ENCODE results near the gene SURF1.
"Not testable (repeated sequence)": the region's sequence is repeated elsewhere in the genome, so short reads cannot be mapped to it uniquely, and the experiment has no call there.

DNA sequence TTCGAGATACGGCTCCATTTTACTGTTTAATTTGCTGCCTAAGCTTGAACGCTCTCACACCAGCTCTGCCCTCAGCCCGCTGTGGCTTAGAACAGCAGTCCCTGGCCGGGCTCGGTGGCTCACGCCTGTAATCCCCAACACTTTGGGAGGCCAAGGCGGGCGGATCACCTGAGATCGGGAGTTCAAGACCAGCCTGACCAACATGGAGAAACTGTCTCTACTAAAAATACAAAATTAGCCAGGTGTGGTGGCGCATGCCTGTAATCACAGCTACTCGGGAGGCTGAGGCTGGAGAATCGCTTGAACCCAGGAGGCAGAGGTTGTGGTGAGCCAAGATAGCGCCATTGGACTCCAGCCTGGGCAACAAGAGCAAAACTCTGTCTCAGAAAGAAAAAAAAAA, 21.0 kb upstream of the SURF1 start:
- TF ChIP-seq, protein P1, sequence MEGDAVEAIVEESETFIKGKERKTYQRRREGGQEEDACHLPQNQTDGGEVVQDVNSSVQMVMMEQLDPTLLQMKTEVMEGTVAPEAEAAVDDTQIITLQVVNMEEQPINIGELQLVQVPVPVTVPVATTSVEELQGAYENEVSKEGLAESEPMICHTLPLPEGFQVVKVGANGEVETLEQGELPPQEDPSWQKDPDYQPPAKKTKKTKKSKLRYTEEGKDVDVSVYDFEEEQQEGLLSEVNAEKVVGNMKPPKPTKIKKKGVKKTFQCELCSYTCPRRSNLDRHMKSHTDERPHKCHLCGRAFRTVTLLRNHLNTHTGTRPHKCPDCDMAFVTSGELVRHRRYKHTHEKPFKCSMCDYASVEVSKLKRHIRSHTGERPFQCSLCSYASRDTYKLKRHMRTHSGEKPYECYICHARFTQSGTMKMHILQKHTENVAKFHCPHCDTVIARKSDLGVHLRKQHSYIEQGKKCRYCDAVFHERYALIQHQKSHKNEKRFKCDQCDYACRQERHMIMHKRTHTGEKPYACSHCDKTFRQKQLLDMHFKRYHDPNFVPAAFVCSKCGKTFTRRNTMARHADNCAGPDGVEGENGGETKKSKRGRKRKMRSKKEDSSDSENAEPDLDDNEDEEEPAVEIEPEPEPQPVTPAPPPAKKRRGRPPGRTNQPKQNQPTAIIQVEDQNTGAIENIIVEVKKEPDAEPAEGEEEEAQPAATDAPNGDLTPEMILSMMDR (IDR thresholded peaks at IDR 0.05; ENCODE audit: borderline replicate concordance, extremely low read depth, low read length, poor library complexity, severe bottlenecking), result not testable (repeated sequence)
- TF ChIP-seq EZH2 (IDR thresholded peaks at IDR 0.05; ENCODE audit: borderline replicate concordance, low read depth, low read length, severe bottlenecking), result not testable (repeated sequence)

Data from DND-41 (cell line).